Skeletal muscle cell (primary cell): ENCODE data around the gene ACP2.

Source experiments
- DNase-seq: peaks from one replicate; pipeline ENCODE4 v3.0.0-alpha.2; 2010; ENCODE audit warnings: low read depth
- H3K4me3 ChIP-seq: 2 replicates; pipeline ENCODE4 v1.5.1; 2011; ENCODE audit warnings: low read depth, mild to moderate bottlenecking, control low read depth, low read length, moderate library complexity

The ACP2 gene

DNA sequence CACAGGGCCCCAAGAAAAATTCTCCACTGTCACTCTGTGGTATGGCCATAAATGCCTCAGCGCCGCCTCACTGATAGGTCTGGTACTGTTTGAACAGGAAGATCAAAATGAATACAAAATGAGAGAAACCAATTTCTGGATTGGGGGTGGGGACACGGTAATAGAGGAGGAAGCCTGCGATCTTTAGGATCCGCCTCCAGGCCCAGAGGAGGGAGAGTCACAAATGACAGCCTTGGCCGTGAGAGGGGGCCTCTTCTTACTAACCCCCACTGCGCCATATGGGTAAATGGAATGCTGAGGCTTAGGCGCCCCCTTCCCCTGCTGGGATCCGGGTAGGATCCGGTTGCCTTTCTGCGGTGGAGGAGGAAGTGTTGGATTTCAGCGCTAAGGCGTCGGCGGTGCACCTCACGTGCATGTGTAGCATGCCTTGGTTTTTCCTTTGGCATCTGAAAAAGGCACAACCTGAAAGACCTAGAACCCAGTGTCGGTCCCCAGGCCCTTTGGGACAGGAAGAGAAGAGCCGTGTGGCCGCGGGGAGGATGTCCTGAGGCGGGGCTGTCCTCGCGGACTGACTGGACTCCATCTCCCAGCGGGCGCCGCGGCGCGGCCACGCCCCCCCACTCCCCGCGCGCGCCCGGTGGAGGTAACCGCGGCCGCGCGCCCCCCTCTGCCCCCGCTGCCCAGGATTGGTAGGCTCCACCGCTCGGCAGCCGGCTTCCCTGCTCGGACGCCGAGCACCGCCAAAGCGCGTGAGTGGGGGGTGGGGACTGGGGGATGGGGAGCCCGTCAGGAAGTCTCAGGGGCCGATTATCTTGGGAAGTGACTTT, 20.6 kb upstream of the ACP2 start:
- peak; percentile 54 for DNase-seq
- H3K4me3 ChIP-seq: peak overlapping the region; percentile 75

DNA sequence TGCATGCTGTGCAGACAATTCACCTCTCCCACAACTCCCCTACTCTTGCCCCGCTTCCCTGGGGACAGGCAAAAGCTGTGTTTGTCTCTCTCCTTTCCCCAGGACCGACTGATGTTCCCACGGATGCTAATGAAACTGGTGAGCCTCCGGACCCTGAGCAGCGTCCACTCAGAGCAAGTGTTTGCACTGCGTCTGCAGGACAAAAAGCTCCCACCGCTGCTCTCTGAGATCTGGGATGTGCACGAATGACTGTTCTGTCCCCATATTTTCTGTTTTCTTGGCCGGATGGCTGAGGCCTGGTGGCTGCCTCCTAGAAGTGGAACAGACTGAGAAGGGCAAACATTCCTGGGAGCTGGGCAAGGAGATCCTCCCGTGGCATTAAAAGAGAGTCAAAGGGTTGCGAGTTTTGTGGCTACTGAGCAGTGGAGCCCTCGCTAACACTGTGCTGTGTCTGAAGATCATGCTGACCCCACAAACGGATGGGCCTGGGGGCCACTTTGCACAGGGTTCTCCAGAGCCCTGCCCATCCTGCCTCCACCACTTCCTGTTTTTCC, 19.9 kb upstream of the ACP2 start:
- no peak for DNase-seq
- peak overlapping the region; percentile 9 for H3K4me3 ChIP-seq

DNA sequence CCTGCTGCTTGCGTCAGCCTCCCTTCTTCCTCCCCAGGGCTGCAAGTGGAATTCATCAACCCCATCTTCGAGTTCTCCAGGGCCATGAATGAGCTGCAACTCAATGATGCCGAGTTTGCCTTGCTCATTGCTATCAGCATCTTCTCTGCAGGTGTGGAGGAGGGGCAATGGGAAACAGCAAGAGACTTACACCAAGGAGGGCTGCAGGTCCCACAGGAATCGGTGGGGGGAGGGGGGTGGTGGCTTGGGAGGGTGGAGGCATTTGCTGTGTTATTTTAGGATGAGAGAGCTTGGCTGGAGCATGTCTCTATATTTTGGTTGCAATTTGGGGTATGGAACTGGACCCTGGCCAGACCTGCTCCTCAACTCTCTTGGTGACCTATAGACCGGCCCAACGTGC, 19.3 kb upstream of the ACP2 start:
- no peak overlapping the region for H3K4me3 ChIP-seq
- no peak for DNase-seq

DNA sequence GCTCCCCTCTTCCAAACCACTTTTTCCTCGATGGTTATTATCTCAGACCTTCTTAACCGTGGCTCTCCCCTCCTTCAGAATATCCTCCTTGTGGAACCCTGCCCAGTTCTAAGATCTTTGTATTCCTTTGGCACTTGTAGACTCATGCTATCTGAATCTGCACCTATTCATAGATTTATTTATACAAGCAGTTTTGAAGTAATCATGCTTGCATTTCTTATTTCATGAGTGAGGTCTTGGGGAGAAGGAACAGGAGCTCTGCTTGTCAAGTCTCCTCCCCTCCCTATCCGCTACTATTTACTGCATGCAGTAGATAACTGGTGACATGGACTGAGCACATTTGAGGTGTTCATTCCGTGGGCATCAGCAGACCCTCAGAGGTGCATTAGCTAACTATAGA, 15.9 kb upstream of the ACP2 start:
- H3K4me3 ChIP-seq: no peak overlapping the region
- no peak for DNase-seq

DNA sequence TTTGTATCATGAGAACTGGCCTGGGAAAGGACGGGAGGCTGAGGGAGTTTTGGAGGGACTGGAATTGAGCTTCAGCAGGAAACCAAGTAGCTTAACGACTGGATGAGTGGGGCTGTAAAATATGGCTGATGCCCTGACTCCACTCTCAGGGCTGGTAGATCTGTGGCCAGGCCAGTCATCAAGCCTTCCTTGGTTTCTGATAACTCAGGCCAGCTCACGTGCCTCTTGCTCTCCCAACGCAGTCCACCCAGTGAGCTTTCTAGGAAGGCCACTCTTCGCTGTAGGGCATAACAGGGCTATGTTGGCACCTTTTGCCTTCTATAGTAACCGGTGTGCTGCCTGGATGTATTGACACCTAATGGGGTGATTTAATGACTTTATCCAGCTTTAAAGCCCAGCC, 15.5 kb upstream of the ACP2 start:
- DNase-seq: no peak
- H3K4me3 ChIP-seq: no peak overlapping the region

DNA sequence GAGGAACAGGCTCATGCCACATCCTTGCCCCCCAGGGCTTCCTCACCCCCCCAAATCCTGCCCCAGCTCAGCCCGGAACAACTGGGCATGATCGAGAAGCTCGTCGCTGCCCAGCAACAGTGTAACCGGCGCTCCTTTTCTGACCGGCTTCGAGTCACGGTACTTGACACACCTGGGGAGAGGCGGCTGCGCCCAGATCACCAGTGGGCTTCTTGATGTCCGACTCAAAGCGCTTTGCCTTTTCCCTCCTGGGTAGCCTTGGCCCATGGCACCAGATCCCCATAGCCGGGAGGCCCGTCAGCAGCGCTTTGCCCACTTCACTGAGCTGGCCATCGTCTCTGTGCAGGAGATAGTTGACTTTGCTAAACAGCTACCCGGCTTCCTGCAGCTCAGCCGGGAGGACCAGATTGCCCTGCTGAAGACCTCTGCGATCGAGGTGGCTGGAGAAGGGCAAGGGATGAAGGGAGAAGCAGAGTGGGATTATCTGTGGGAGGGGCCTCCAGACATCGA, 12.7 kb upstream of the ACP2 start:
- H3K4me3 ChIP-seq: no peak overlapping the region

DNA sequence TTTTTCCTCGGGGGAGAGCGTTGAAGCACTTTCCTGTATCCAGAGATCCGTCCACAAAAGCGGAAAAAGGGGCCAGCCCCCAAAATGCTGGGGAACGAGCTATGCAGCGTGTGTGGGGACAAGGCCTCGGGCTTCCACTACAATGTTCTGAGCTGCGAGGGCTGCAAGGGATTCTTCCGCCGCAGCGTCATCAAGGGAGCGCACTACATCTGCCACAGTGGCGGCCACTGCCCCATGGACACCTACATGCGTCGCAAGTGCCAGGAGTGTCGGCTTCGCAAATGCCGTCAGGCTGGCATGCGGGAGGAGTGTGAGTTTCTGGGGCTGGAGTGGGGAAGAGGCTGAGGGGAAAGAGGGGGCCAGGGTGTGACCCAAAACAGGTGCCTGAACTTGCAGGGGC, 11.8 kb upstream of the ACP2 start:
- H3K4me3 ChIP-seq: no peak overlapping the region
- DNase-seq: no peak

More for the DNA sequence above, 12.7 kb upstream of the ACP2 start:
- DNase-seq: no peak

DNA sequence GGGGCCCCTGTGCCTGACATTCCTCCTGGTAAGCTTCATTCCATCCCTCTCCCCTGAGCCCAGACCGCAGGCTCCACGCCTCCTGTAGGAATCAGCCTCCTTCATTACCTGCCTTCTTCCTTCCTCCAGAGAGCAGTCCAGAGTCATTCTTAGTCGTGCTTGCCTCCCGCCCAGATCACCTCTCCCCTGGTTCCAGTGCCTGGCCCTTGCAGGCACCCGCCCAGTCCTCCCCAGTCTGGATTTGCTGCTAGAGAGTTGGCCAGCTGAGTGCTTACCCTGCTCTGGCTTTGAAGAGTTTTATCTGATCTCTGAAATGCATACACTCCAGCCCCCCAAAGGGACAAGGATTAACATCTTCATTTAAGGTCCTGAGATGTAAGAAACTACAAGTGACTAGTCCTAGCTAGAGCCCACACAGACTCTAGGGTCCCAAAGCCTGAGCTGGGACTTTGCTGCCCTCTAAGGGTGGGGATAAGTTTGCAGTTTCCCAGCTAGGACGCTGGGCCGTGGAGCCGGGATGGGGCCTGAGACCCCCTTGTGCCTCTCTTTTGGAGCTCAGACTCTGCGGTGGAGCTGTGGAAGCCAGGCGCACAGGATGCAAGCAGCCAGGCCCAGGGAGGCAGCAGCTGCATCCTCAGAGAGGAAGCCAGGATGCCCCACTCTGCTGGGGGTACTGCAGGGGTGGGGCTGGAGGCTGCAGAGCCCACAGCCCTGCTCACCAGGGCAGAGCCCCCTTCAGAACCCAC, 10.8 kb upstream of the ACP2 start:
- no peak overlapping the region for H3K4me3 ChIP-seq
- no peak for DNase-seq

DNA sequence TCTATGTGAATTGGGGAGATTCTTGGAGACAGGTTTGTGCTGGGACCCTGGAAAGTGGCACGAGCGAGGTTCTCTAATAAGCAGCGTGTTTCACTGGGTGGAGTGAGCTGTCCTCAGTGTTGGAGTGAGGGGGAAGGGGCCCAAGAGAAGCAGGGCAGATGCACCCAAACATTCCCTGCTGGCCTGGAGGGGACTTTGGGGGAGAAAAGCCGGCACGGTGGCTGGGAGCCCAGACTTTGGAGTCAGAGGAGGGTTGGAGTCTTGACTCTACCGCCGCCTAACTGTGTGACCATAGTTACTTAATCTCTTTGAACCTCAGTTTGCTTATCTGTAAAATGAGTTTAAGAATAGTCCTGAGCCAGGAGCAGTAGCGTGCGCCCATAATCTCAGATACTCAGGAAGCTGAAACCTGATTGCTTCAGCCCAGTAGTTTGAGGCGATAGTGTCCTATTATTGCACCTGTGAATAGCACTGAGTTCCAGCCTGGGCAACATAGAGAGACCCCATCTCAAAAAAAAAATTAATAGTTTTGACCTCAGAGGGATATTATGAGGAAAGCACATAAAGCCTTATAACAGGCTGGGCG, 9.8 kb upstream of the ACP2 start:
- peak overlapping the region; percentile 33 for H3K4me3 ChIP-seq
- no peak for DNase-seq

DNA sequence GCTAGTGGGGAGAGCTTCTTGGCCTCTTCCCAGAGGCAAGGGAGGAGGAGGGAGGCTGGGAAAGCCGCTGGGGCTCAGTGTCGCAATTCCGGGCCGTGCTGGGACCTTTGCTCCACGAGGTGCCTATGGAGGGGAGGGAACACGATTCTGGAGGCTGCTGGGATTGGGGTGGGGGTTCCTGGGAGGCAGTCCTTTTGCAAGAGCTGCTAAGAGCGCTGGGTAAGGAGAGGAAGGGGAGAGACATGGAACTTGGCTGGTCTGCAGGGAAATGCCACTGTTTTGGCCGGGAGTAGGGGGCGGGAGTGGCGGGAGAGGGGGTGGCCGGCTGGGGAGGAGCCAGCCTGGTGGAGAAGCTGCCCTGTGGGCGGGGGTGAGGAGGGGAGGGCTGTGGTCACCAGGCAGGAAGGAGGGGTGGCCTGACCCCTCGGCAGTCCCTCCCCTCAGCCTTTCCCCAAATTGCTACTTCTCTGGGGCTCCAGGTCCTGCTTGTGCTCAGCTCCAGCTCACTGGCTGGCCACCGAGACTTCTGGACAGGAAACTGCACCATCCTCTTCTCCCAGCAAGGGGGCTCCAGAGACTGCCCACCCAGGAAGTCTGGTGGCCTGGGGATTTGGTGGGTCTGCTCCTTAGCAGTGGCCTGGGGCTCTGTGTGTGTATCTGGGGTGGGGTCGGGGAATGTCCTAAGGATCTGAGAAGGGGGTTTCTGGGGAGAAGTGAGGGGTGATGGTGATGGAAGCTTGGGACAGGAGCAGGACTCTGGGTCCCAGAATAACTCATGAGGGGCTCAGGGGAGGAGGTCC, 9.1 kb upstream of the ACP2 start, which contains the start of gene NR1H3:
NR1H3 (plus strand) TSS at position 480 of the 800 bp plus-strand sequence. CDS start 1,221 bp downstream, outside the sequence.
- peak within 1 kb of the TSS; percentile 33 for H3K4me3 ChIP-seq
- peak; percentile 36 for DNase-seq

DNA sequence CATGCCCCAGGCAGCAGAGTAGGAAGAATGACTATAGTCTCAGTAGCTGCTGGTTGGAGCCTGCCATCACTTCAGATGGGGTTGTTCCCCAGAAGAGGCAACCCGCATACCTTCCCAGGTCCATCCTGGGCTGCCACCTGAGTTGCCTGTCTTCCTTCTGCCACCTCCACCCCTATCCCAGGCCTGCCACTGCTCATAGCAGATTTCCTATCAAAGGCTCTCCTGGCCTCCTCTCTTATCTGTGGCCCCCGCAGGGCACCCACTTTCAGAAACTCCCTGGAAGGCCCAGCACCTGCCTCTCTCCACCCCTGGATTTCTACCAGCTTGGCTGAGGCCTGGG, 8.5 kb upstream of the ACP2 start:
- DNase-seq: no peak
- no peak overlapping the region for H3K4me3 ChIP-seq

DNA sequence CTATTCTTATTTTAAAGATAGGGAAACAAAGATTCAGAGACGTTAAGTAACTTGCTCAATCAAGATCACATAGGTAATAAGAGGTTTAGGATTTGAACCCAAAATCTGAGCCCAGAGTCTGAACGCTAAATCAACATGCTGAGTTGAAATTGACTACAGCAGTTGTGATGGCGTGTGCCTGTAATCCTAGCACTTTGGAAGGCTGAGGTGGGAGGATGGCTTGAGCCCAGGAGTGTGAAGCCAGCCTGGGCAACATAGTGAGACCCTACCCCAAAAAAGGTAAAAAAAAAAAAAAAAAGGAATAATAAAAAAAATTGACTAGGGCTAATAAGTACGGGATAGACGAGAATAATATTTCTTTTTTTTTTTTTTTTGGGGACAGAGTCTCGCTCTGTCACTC, 7.8 kb upstream of the ACP2 start:
- H3K4me3 ChIP-seq: no peak overlapping the region
- no peak for DNase-seq

DNA sequence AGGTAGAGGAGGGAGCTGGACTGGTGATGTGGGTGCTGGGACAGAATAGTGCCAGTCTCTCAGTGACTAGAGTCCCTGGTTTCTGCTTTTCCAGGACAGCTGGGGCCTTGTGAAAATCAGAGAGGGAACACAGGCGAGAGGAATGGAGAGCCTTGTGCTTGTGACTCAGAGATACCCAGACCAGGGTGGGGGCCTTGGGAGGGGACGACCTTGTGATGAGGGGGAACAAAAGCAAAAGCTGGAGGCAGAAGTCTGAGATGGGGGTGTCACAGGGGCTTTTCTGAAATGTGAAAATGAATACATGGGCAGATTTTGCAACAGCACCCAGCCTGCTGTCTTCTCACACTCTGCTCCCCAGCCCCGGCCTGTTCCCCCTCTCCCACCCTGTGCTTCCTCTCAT, 5.8 kb upstream of the ACP2 start:
- H3K4me3 ChIP-seq: no peak overlapping the region
- no peak for DNase-seq

DNA sequence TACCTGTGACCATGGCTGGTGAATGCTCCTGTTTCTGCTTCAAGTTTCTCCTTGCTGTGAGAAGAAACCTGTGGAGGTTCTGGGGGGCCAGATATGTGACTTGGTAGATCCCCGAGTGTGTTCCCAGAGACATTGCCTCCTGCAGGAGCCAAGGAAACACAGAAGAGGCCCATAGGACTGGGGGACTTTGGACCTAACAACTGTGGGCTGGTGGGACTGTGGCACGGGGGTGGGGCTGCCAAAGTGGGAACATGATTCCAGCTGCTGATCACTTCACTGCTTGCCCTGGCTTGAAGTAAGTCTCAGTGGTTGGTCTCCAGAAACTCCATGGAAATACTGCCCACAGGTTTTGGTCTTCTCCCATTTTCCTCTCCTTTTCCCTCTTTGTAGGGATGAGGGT, 5.0 kb upstream of the ACP2 start:
- no peak overlapping the region for H3K4me3 ChIP-seq

DNA sequence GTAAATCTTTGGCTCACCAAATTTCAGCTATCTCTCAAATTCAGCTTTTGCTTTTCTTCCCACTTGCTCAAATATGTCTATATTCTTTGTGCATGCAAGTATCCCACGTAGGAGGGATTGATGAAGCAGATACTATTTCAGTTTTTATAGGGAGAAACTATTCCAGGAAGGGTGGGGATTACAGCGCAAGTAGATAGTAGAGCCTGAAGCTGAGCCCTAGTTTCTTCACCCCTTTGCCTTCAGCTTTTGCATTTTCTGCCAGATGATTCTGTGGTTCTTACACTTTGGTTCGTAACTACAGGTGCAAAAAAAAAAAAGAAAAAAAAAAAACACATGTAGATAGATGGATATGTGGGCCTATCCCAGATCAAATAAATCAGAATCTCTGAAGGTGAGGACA, 3.1 kb upstream of the ACP2 start:
- no peak for DNase-seq
- no peak overlapping the region for H3K4me3 ChIP-seq

More for the DNA sequence above, 5.0 kb upstream of the ACP2 start:
- DNase-seq: no peak

DNA sequence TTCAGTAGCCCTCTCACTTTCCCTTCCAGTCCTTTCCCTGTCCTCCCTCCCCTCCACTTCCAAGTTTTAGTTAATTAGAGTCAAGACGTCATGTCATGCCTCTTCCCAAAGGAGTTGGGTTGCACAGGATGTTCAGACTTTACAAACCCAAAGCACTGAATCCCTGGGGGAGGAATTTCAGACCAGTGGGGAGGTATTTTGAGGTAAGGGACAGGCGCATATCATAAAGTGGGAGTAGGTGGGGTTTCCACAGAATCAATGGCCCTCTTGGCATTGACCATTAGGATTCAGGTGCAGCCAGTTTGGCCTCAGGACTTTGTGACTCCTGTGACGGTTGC, 733 bp upstream of the ACP2 start:
- DNase-seq: no peak
- H3K4me3 ChIP-seq: peak overlapping the region; percentile 88

DNA sequence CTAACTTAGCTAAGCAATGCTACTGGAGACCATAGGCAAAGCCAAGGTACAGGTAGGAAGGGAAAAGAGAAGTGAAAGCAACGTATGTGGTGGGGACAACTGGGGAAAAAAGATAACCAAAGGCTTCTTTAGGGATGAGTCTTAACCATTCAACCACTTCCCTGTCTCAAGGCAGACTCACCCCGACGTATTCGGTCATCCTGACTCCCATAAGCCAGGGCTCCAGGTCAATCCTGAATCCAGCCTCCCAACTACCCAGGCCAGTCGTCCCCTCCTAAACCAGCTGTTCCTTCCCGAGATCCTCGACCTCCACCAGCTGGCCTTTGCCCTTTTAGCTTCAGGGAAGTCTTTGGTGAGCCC, 330 bp downstream of the ACP2 start:
- no peak for DNase-seq
- H3K4me3 ChIP-seq: peak overlapping the region; percentile 88

DNA sequence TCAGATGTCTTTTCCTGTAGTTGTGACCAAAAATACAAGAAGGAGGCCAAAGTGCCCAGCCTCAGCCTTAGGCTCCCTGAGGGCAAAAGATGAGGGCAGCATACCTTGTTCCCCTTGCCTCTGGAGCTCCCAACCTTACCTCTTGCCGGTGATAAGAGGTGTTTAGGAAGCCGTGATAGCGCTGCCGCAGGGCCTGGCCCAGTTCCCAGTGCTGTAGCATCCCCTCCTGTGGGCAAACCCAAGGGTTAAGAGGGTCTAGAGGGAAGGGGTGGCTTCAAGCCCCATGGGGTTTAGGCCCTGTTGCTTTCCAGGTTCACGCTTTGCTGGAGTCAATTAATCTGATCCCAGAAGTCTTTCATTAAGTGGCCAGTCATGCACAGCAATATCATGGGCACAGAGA, 1.1 kb downstream of the ACP2 start:
- no peak overlapping the region for H3K4me3 ChIP-seq

DNA sequence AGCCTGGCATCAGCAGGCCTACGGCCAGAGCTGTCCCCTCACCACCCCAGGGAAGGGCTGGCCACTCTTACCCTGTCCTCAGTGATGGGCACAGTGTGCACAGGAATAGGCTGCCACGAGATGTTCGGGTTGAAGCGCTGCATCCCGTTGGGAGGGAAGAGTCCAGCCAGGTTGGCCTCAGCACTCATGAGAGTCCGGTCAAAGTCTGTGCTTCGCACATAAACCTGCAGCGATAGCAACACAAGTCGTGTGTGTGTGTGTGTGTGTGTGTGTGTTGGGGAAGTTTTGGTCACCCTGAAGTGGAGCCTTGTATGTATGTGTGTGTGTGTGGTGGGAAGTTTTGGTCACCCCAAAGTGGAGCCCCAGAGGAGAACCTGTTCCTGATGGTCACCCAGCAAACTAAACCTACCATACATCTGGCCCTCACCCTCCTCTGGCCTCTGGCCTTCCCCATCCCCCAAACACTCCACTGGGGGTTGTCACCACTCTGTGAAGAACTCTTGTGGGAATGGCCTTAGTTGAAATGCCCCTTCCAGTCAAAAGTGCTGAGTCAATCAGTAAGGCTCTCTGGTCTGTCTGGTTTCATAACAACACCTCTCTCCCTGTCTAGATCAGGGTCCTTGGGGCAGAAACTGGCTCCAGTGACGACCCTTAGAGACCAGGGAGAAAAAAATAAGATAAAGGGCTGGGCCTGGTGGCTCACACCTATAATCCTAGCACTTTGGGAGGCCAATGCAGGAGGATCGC, 2.8 kb downstream of the ACP2 start:
- no peak overlapping the region for H3K4me3 ChIP-seq
- DNase-seq: no peak

More for the DNA sequence above, 1.1 kb downstream of the ACP2 start:
- DNase-seq: no peak
